HEK293T (cell line): ENCODE measurements around the gene GTF3C2.

Experiments used
- BHLHE40 ChIP-seq: fragments of 450-650 bp; IDR thresholded peaks from 2 replicates; pipeline ENCODE4 v1.6.1; 2016; ENCODE audit warnings: mild to moderate bottlenecking, moderate library complexity, borderline replicate concordance
- FOXA1 ChIP-seq: fragments of 450-650 bp; IDR thresholded peaks from 2 replicates; pipeline ENCODE4 v1.6.1; 2016; ENCODE audit warnings: mild to moderate bottlenecking
- FOXK2 ChIP-seq: fragments of 450-650 bp; IDR thresholded peaks from 2 replicates; pipeline ENCODE4 v1.6.1; 2016; ENCODE audit warnings: mild to moderate bottlenecking
- SP1 ChIP-seq: fragments of 450-650 bp; IDR thresholded peaks from 2 replicates; pipeline ENCODE4 v1.6.1; 2017
- TF ChIP-seq, protein P1 (sequence below): fragments of 450-650 bp; IDR thresholded peaks from 2 replicates; pipeline ENCODE4 v1.6.1; 2016

DNA sequence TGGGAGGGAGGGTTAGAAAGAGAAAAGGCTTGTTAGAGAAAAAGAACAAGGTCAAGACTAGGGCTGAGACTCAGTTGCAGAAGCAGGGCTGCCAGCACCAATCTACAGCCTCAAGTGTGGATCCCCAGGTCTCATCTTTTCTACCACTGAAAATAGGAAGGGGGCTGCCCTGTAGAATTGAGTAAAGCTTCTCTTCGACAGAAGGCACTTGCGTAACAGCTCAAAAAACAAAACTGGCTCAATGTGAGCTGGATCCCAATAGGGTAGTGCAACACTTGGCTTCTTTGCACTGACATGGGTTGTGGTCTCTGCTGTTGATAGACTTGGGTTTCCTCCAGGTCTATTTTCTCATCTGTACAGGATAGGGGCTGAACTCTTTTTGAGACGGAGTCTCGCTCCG lies 31.8 kb downstream of the GTF3C2 start:
- TF ChIP-seq, protein P1, sequence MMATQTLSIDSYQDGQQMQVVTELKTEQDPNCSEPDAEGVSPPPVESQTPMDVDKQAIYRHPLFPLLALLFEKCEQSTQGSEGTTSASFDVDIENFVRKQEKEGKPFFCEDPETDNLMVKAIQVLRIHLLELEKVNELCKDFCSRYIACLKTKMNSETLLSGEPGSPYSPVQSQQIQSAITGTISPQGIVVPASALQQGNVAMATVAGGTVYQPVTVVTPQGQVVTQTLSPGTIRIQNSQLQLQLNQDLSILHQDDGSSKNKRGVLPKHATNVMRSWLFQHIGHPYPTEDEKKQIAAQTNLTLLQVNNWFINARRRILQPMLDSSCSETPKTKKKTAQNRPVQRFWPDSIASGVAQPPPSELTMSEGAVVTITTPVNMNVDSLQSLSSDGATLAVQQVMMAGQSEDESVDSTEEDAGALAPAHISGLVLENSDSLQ: no peak
- TF ChIP-seq FOXA1 (no peak), BHLHE40 (no peak), FOXK2 (no peak), SP1 (no peak)
